ENCODE measurements around the gene EPS8.

GRCh38 chr12:15575671-15576541 lies 213.3 kb downstream of the EPS8 start:
- TF ChIP-seq CTCF (IDR thresholded peaks at IDR 0.05; ENCODE audit: low read length) (no peak), EZH2 (optimal IDR thresholded peaks at IDR 0.05; ENCODE audit: low read depth, low read length) (no peak), EZH2phosphoT487 (IDR thresholded peaks at IDR 0.05; ENCODE audit: low read length) (no peak)

Data from MM.1S (cell line).